Measurements from ENCODE around the gene EIF1AD. TPM values are rescaled to one million over a fixed set of nuclear protein-coding genes. Genes with fewer than 3 reads are reported as not detected.
A peak's percentile ranks its signal among the peaks of the same experiment; 100 is the strongest.

Gene EIF1AD
- total RNA-seq, 3 donors from 2014 or later: 31.0 to 33.1 (median 31.0) TPM

DNA sequence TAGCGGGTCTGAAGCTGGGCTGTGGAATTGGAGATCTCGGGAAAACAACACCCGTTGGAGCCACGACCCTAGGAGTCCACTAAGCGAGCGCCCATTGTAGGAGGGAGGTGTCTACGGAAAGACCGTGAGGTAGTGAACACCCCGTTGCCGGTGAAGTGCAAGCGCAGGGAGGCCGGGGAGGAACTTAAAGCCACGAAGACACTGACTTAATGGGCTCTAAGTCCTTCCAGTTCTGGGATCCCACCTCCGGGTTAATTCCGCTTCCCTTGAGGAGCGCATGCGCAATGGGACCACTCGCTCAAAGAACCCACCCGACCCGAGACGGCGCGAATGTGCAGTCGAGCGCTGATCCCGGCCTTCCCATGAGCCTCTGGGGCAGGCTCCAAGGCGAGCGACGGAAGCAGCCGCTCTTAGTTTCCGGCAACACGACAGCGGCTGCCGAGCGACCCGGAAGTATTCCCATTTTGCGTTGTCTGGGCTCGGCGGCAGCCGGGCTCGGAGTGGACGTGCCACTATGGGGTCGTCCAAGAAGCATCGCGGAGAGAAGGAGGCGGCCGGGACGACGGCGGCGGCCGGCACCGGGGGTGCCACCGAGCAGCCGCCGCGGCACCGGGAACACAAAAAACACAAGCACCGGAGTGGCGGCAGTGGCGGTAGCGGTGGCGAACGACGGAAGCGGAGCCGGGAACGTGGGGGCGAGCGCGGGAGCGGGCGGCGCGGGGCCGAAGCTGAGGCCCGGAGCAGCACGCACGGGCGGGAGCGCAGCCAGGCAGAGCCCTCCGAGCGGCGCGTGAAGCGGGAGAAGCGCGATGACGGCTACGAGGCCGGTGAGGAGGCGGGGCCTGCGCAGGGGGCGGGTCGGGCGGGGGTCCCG, 40.5 kb downstream of the EIF1AD start, which contains the start of gene SART1:
Gene SART1 (plus strand): TSS at position 468 of the 874 bp plus-strand sequence. CDS start 47 bp downstream, at position 515.
- H3K27me3 ChIP-seq: no peaks in the 10 kb centered on the region
- DNase-seq (ENCODE audit: low spot score in 2 of 2): peak; percentile 95
- H3K4me1 ChIP-seq: peaks cover 15 to 16% of the 10 kb centered on the region in 2 donors
- H3K27ac ChIP-seq: peak within 1 kb of the TSS; percentile 91
- peaks cover 6% of the 10 kb centered on the region for H3K36me3 ChIP-seq
- no peaks in the 10 kb centered on the region for H3K9me3 ChIP-seq
- peak within 1 kb of the TSS; percentile 90 to 100 (median 99) for H3K4me3 ChIP-seq
- intact Hi-C loops (cut with DNase I; ENCODE audit: low total_unique reads): loop anchor here (10.0 kb wide), 1 partner anchor 77 kb away; the partner anchor contains the start of gene FIBP
- TF ChIP-seq POLR2A (IDR thresholded peaks at IDR 0.05): peak; percentile 59
- TF ChIP-seq, protein P1, sequence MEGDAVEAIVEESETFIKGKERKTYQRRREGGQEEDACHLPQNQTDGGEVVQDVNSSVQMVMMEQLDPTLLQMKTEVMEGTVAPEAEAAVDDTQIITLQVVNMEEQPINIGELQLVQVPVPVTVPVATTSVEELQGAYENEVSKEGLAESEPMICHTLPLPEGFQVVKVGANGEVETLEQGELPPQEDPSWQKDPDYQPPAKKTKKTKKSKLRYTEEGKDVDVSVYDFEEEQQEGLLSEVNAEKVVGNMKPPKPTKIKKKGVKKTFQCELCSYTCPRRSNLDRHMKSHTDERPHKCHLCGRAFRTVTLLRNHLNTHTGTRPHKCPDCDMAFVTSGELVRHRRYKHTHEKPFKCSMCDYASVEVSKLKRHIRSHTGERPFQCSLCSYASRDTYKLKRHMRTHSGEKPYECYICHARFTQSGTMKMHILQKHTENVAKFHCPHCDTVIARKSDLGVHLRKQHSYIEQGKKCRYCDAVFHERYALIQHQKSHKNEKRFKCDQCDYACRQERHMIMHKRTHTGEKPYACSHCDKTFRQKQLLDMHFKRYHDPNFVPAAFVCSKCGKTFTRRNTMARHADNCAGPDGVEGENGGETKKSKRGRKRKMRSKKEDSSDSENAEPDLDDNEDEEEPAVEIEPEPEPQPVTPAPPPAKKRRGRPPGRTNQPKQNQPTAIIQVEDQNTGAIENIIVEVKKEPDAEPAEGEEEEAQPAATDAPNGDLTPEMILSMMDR (IDR thresholded peaks at IDR 0.05): no peak
- TF ChIP-seq POLR2AphosphoS5 (IDR thresholded peaks at IDR 0.05): peak; percentile 77 to 93 (median 79)

DNA sequence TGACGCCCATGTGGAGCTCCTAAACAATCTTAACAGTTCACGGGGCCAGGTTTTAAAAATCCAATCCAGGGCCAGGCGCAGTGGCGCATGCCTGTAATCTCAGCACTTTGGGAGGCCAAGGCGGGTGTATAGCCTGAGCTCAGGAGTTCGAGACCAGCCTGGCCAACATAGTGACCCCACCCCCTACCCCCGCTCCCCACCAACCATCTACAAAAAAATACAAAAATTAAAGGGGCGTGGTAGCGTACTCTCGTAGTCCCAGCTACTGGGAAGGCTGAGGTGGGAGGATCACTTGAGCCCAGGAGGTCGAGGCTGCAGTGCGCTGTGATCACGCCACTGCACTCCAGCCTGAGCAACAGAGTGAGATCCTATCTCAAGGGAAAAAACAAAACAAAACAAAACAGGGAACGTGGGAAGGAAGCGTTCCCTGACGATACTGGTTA, 41.1 kb downstream of the EIF1AD start:
- H3K27ac ChIP-seq: peak overlapping the region; percentile 91
- TF ChIP-seq, protein P1 (IDR thresholded peaks at IDR 0.05): no peak
- no peak for TF ChIP-seq POLR2A (IDR thresholded peaks at IDR 0.05)
- no peak for TF ChIP-seq POLR2AphosphoS5 (IDR thresholded peaks at IDR 0.05)
- H3K36me3 ChIP-seq: peaks cover 5% of the 10 kb centered on the region
- peaks cover 0 to under 1% of the 10 kb centered on the region in 2 donors for H3K27me3 ChIP-seq
- intact Hi-C loops (cut with DNase I; ENCODE audit: low total_unique reads): loop anchor here (10.0 kb wide), 1 partner anchor 76 kb away; the partner anchor contains the start of gene FIBP
- peaks cover 15 to 16% of the 10 kb centered on the region in 2 donors for H3K4me1 ChIP-seq
- no peak for DNase-seq (ENCODE audit: low spot score in 2 of 2)
- H3K4me3 ChIP-seq: peak overlapping the region; percentile 90 to 100 (median 99)
- no peaks in the 10 kb centered on the region for H3K9me3 ChIP-seq

DNA sequence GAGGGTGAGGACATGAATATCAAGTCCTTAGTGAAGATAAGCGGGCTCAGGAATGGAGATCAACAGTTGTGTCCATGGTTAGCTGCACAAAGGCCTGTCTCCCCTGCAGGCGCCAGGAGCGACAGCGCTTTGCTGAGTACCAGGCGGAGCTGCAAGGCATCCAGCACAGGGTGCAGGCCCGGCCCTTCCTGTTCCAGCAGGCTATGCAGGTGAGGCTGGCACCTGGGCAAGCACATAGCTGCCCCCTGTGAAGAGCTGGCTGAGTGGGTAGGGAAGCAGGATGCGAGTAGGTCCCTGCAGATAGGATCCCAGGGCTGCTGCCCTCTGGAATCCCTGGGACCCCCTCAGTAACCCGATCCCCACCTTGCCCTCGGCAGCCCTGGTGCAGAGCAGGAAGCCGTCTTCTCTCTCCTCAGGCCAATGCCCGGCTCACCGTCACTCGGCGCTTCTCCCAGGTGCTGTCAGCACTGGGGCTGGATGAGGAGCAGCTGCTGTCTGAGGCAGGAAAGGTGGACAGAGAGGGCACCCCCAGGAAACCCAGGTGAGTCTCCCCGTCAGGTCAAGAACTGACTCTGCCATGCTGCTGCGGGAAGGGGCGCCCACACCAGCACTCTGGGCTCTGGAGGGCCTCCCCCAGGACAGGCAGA, 43.1 kb downstream of the EIF1AD start:
- Histone ChIP-seq H3K9me3 (no peaks in the 10 kb centered on the region), H3K27ac (no peak overlapping the region), H3K27me3 (peaks cover 0 to 12% of the 10 kb centered on the region in 2 donors), H3K4me3 (no peak overlapping the region), H3K36me3 (no peaks in the 10 kb centered on the region), H3K4me1 (peaks cover 15 to 16% of the 10 kb centered on the region in 2 donors)
- TF ChIP-seq POLR2A (IDR thresholded peaks at IDR 0.05) (no peak), POLR2AphosphoS5 (IDR thresholded peaks at IDR 0.05) (no peak)
- TF ChIP-seq, protein P1 (IDR thresholded peaks at IDR 0.05): no peak
- intact Hi-C loops (cut with DNase I; ENCODE audit: low total_unique reads): no loop called here
- no peak for DNase-seq (ENCODE audit: low spot score in 2 of 2)

DNA sequence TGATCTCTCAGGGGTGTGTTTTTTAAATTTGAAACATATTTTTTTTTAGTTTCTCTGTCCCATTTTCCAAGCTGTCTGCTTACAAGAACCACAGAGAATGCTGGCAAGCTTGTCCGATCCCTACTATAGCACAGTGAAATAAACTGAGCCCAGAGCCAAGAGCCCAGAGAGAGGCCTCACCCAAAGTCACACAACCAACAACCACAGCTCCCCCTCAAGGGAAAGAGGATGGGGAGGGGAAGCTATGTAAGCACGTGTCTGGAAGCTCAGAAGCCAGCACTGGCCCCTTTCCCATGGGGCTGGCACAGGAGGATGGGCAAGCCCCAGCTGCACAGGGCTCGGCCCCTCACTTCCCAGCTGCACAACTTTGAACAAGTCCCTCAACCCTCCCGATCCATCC, 43.7 kb downstream of the EIF1AD start:
- DNase-seq (ENCODE audit: low spot score in 2 of 2): no peak
- Histone ChIP-seq H3K36me3 (no peaks in the 10 kb centered on the region), H3K27ac (no peak overlapping the region), H3K4me3 (no peak overlapping the region), H3K4me1 (peaks cover 9 to 10% of the 10 kb centered on the region in 2 donors), H3K9me3 (no peaks in the 10 kb centered on the region), H3K27me3 (peaks cover 4 to 12% of the 10 kb centered on the region in 2 donors)
- TF ChIP-seq, protein P1 (IDR thresholded peaks at IDR 0.05): no peak
- TF ChIP-seq POLR2A (IDR thresholded peaks at IDR 0.05) (no peak), POLR2AphosphoS5 (IDR thresholded peaks at IDR 0.05) (no peak)
- intact Hi-C loops (cut with DNase I; ENCODE audit: low total_unique reads): no loop called here

Data from breast epithelium (tissue), 4 donors.